Measurements from ENCODE around the gene CPED1.
"Not testable (repeated sequence)": the region's sequence is repeated elsewhere in the genome, so short reads cannot be mapped to it uniquely, and the experiment has no call there.

Gene CPED1

DNA sequence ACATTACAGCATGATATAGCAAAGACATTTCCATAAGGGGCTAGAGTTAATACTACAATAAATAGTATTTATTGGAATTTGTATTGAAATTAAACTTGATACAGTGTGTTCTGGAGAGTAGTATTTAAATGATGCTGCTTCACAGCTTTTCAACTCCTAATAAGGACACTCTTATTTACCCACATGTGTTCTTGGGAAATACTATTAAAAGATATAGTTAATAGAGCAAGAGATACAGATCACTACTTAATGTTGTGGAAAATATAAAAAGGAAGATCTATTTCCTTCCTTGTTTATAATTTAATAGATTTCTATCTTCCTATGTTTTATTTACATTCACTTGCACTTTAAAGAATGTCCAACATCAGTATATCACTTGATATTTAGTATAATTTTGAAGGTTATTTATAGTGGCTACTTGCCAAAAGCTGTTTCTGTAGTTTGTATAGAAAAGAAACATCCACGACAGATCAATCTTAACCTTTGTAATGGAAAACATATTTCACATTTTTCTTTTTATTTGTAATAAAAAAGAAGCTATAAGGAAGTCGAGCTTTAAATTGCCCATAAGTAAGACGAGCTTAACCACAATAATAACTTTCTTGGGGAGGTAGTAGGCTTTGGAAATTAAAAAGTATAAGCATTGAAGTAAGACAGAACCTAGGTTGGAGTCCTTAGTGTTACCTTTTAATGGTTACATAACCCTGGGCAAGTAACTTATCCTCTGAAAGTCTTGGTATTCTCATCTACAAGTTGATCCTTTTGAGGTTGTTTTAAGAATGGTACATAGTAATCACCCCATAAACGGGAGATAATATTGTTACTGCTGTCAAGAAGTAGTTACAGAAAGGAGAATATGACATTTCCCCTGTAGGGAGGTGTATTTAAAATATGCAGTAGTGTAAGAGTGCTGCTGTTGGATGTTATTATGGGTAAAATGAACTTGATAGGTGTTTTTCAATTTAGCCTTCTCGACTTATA is 32.8 kb downstream of the CPED1 start:
- no peak for DNase-seq

DNA sequence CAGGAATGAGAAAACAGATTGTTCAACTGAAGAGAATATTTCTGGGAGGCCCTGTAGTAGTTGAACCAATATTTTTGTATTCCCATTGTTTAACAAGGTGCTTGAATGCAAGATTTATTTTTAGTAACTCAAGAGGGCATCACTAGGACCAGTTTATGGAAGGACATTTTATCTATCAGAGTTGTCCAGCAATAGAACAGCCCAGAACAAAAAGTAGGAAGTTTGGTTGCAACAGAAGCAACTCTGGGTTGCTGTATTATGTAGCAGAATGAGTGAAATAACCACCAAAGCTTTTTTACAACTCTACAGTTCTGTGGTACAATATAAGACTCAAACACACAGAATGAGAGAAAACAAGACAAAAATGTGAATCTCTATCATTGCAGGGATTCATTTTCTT is 34.7 kb downstream of the CPED1 start:
- no peak for DNase-seq

DNA sequence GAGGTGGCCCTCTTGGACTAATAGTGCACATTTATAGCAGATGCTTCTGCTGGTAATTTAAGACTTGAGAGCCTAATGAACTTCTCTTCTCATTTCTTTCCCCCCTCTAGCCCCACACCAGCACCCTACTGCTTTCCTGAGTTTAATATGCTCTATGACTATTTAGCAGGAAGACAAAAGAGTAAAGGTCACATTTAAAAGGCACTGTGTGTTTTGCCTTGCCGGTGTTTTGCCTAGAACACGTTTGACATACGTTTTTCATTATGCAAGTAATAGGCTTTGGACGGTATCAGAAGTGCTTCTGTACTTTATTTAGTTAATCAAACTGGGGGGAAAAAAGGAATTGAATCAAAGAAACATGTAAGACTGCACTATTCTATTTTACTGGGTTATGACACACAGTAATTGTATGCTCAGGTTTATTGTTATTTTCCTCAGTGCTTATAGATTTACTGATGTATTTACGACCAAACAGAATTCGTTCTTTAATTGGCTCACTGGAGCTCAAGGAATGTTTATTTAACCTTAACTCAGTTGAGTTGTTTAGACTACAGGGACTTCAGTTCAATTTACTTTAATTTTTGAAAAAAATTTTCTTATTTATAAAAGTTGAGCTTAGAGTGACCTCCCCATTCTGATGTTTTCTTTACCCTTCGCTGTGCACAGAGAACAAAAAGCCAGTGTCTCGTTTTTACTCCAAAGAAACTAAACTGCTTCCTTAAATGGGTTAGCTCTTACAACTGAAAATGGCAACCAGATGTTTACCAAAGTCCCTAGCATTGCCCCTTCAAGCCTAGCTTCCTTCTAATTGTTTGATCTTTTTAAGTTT is 35.4 kb downstream of the CPED1 start:
- no peak for DNase-seq

DNA sequence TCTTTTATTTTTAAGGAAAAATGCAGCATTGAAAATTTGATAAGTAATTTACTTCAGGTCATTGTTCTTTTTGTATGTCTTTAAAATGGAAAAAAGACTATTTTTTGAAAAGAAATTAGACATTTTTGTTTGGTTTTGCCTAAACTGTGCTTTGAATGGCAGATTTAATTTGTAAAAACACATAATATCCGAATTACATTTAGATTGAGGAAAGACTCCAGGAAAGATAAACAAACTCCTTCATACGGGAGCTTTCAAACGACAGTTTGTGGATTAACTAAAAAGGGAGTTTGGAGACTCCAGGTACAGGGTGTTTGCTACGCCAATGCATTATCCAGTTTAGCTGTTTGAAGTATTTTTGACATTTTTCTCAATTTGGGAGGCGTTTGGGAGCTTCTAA is 36.1 kb downstream of the CPED1 start:
- DNase-seq = no peak

DNA sequence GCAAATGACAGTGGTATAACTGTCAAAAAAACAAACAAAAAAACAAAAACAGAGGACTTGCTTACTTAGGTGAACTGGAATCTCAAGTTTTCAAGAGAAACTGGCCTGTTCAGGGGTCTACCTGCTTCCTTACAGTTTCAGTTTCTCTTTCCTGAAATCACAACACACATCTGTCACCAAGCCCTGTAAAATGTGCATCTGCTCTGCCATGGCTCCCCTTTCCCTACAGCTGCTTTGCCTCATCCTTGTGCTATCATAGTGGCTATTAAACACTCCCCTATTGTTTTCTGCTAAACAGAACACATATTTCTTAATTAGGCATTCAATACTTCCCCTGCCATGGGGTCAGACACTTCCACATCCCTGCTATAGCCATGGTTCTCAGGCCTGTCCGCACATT is 37.6 kb downstream of the CPED1 start:
- DNase-seq = no peak

DNA sequence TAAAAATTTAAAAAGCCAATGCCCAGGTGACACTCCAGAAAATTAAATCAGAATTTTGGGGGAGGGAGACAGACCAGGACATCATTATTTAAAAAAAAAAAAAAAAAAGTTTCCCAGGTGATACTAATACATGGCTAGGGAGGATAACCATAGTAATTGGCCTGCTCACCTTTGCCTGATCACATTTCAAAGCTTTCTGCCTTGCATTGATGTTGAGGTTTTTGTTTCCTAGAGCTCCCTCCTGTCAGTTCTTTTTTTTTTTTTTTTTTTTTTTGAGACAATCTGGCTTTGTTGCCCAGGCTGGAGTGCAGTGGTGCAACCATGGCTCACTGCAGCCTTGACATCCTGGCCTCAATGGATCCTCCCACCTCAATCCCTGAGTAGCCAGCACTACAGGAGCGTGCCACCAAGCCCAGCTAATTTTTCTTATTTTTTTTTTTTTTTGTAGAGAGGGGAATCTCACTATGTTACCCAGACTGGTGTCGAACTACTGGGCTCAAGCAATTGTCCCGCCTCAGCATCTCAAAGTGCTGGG is 38.1 kb downstream of the CPED1 start:
- no peak for DNase-seq

DNA sequence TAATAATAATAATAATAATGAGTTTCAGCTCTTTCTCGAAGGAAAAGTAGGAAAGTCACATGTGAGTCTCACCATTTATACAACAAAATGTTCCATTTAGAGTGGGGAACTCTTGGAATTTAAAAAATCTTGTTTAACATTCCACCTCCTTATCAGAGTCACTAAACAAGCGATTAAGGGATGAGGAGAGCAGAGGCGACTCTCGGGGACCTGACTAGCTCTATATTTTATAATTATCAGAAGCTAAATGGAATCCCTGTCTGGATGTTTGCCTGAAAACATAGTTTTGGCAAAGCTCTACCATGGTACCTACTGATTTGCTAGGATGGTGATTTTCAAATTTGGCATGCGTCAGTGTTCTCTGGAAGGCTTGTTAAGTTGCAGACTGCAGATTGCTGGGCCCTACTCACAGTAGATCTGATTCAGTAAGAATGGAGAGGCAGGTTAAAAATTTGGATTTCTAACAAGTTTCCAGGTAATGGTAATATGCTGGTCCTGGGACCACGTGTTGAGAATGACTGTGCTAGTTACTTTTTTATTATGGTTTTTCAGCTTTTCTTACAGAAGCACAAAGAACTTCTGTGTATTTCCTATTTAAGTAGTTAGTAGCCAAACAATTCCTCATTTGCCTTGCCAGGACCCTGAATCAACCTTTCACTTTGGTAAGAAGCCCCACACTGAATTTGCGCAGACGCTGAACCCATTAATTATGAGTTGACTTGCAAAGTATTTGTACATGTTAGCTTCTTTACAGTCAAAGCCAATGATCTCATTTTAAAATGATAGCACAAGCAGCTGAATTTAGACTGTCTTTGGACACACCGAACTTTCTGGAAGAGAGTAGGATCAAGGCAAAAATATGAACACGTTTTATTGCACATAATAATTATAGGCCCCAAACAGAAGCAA is 39.5 kb downstream of the CPED1 start:
- no peak for DNase-seq

DNA sequence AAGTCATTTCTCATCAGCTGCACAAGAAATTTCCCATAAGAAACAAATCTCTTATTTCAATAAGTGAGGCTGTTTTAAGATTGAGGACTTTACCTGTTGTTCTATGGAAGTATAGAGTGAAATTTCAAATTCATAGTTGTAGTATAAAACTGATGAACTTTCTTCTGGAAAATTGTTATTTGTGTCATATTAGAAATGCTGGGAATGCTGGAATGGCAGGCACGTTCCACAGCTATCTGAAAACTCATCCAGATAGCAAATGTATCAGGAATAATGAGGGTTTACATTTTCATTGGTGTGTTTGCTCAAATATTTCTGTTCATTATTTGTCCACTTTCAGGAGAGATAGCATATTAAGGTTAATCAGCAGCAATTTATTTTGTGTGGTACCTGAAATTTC is 40.8 kb downstream of the CPED1 start:
- no peak for DNase-seq

DNA sequence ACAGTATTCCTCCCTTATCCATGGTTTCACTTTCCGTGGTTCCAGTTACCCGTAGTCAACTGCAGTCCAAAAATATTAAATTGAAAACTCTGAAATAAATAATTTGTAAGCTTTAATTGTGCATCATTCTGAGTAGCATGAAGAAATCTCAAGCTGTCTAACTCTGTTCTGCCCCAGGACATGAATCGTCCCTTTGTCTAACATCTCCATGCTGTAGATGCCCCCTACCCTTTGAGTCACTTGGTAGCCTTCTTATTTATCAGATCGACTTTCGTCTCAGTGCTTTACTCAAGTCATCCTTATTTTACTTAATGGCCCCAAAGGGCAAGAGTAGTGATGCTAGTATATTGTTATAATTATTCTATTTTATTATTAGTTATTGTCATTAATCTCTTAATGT is 41.8 kb downstream of the CPED1 start:
- DNase-seq = no peak

DNA sequence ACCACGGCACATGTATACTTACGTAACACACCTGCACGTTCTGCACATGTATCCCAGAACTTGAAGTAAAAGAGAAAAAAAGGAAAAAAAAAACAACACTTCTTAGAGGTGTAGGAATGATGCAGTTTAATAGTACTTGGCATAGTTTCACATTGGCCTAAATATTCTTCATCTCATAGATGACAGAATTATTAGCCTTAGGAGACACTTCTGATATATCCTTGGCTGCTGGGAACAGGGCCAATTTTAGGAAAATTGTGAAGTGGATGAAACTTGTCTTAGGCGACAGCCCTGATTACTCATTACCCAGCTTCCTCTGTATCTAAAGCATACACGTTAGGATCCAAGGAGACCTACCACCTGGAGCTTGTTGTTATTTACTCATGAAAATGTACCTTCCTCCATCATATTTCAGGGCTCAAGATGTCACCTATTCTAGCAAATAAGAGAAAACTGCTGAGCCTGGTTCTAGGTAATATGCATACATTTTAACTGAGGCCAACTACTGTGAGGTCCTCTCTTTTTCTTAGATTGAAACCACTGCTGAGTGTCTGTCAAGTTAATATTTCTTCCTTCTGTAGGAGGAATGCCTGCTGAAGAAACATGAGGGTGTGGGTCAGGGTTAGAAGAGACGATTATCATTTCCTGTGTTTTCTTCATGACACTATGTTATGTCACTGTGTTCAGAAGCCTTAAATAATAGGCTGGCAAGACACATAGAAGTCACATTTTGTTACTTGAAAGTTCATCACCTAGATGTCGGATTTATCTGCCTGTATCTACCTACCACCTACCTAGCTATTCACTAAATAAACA is 44.3 kb downstream of the CPED1 start:
- no peak for DNase-seq

DNA sequence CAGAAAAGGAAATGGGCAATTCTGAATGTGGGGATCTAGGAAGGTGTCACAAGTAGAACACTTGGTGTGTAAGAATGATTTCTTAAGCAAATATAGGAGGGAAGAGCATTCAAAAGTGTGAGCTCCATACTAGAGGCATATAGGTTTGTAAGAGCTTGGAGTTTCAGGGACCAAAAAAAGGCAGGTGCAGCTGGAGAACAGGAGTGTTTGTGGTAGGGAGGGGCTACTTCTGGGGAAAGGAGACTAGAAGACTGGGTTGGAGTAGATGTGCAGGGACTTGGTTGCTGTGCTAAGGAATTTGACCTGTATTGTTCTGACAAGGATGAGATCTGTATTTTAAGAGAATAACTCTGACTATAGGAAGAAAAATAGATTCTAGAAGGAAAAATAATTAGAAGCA is 46.4 kb downstream of the CPED1 start:
- DNase-seq = no peak

DNA sequence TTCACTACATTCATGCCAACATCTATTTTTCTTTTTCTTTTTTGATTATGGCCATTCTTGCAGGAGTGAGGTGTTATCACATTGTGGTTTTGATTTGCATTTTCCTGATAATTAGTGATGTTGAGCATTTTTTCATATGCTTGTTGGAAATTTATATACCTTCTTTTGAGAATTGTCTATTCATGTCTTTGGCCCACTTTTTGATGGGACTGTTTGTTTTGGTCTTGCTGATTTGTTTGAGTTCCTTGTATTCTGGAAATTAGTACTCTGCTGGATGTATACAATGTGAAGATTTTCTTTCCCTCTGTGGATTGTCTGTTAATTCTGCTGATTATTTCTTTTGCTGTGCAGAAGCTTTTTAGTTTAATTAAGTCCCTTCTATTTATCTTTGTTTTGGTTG is 48.3 kb downstream of the CPED1 start:
- DNase-seq = not testable (repeated sequence)

DNA sequence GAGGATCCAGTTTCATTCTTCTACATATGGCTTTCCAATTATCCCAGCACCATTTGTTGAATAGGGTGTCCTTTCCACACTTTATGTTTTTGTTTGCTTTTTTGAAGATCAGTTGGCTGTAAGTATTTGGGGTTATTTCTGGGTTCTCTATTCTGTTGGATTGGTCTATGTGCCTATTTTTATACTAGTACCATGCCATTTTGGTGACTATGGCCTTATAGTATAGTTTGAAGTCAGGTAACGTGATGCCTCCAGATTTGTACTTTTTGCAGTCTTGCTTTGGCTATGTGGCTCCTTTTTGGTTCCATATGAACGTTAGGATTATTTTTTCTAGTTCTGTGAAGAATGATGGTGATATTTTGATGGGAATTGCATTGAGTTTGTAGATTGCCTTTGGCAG is 48.8 kb downstream of the CPED1 start:
- not testable (repeated sequence) for DNase-seq

DNA sequence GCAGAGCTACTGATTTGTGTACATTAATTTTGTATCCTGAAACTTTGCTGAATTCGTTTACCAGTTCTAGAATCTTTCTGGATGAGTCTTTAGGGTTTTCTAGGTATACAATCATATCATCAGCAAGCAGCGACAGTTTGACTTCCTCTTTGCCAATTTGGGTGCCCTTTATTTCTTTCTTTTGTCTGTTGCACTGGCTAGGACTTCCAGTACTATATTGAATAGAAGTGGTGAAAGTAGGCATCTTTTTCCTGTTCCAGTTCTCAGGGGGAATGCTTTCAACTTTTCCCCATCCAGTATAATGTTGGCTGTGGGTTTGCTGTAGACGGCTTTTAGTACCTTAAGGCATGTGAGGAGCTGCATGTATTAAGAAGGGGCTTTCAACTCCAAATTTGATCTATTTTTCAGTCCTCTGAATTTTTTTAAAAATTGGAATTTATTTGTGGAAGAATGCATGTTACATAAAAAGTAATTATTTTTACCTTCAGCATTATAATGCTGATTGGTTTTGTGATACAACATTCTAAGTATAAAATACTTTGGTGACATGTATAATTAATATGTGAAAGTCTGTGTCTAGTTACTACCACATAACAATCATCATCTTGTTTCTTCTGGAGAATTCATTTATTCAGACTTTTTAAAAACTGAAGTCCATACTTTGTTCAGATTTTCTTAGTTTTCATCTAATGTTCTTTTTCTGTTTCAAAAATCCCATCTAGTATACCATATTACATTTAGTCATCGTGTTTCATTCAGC is 49.6 kb downstream of the CPED1 start:
- DNase-seq = no peak

DNA sequence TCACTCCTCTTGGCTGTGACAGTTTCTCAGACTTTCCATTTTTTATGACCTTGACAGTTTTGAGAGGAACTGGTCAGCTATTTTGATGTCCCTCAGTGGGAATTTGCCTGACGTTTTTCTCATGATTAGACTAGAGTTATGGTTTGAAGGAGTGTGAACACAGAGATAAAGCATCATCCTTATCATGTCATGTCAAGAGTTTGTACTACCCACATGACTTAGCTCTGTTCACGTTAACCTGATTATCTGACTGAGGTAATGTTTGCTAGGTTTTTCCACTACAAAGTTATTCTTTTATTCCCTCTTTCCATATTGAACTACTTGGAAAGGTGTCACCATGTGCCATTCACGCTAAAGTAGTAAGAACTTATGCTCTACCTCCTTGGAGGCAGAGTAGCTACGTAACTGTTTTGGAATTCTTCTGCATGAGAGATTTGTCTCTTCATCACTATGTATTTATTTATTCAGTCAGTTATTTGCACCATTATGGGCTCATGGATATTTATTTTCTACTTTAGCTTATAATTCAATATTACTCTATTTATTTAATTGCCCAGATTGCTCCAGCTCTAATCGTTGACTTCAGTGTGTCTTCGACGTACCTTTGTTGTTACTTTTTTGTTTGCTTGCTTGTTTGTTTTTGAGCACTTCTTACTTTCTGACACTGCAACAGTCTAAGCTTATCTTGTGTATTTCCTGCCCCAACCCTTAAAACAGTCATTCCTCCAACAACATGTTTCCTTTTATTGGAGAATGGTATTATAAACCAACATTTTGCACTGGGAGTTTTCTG is 50.4 kb downstream of the CPED1 start:
- DNase-seq = no peak

DNA sequence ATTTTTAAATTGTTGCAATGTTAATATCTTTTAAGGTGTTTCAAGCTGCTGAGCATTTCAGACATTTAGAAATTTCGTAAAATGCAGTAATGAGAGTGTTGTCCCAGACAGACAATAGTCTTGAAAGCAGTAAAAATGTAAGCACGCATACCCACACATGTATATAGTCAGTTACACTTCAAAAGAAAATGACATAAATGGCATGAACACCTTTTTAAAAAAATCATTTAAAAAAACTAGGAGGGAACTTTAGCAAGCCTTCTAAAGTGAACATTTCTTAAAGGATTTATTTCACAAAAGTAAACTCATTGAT is 51.0 kb downstream of the CPED1 start:
- no peak for DNase-seq

DNA sequence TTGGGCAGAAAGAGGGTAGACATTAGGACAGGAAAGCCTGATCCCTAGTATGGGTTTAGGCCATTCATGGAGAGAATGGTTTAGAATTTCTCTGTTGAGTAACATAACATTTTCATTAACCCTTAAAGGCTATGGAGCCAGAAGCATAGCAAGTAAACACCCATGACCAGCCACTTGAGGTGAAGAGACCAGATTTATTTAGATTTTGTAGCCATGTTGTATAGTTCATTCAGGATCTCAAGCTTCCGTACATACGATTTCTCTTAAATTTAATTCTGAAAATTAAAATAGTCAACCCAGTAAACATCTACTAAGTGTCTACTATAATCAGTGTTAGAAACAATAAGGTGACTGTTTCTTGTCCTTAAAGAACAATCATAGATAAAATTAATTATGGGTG is 51.5 kb downstream of the CPED1 start:
- no peak for DNase-seq

DNA sequence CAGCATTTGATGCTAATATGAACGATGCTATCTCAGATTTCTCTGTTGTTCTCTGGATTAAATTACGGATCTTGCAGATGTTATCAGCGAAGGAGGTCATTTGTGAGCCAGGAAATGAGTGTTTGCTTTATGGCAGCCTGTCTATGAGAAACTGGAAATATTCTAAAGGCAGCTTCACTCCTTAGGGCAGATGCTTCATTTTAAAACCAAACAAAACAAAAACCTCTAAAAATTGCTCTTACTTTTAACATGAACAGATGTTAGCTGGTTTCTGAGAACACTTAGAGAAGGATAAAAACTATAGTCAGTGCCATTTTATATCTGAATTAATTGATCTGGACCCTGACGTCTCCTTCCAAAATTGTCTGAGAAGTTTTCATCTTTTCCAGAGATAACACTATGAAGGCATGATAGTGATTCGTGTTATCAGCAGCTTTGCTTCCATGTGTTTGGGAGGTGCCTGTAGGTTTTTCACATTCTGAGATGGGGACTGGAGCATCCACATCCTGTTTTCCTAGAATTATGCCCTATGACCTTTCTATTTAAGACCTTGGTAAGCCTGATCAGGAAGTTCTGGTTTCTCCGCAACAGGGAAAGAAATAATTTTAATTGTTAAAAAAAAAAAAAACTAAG is 53.1 kb downstream of the CPED1 start:
- no peak for DNase-seq

DNA sequence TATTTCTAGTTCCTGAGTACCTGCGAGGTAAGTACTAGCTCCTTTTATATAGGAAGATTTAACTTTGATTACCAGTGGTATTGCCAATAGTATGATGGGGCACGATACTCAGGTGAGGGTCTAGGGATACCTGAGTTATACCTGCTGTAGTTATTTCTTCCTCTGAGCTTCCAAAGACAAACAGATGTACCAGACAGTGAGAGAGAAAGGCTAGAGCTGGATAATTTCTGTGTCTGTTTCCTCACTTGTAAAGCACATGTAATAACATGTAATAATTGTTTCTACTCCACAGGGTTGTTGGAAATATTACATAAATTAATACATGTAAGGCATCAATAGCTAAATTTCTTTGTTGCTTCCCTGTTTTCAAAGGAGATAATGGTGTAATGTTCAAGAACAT is 53.7 kb downstream of the CPED1 start:
- DNase-seq = no peak

DNA sequence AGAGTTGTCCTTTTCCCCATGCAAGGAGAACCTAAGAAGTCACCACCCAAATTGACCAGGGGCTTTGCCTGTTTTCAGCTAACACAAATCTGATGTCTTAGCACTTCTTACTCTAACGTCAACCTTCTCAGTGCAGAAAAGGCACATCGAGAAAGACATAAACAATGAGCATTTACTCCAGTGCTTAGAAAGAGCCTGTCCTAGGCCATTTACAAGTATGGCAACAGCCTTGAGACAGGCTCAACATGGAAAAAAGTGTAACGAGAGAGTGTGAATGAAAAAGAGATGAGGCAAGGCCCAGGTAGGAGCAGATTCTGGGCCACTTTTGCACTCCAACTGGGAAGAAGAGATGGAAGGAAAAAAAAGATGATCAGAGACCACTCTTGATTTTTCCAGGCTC is 54.4 kb downstream of the CPED1 start:
- no peak for DNase-seq

Data from activated CD8-positive, alpha-beta memory T cell treated with anti-CD3 and anti-CD28 coated beads, Interleukin-2, amount 50 U/mL, for 48 hours (primary cell).